Left ventricle myocardium superior (tissue), 1 donor: ENCODE measurements around the gene DPYSL4. TPM values are rescaled to one million over a fixed set of nuclear protein-coding genes. Genes with fewer than 3 reads are reported as not detected.

Experiments used
- ATAC-seq: fragments of 200-7000 bp; cut with Tn5 transposase; one replicate; pipeline ENCODE4 v1.9.1; 2020; ENCODE audit warnings: mild to moderate bottlenecking, moderate library complexity
- DNase-seq: peaks from one replicate; pipeline ENCODE4 v3.0.0-alpha.2; 2020
- intact Hi-C: fragments of 100-400 bp; cut with micrococcal nuclease; formaldehyde crosslinking; loops from one replicate; pipeline ENCODE4 v1.11.0; 2022
- total RNA-seq: library from RNA; stranded (reverse); fragmentation: NEBNext Ultra II Directional; extraction: Animal tissue kit (Norgen Biotek cat#: 25700); gene quantifications from one replicate; pipeline ENCODE4 v1.2.1, GENCODE V29; 2021
- donor health status: DM: no; HTN: yes; CAD: no; lungs with severe emphysema.

DPYSL4 gene
- total RNA-seq, 1 donor from 2014 or later, result 45.2 TPM

GRCh38 chr10:132187430-132188138, 836 bp downstream of the DPYSL4 start:
- ATAC-seq (peak; percentile 19), DNase-seq (no peak)
- intact Hi-C loops, result no loop called here

GRCh38 chr10:132188331-132188730, 1.6 kb downstream of the DPYSL4 start:
- DNase-seq, result no peak
- intact Hi-C loops, result no loop called here
- no peak for ATAC-seq

- no peak for DNase-seq
- ATAC-seq, result no peak
- intact Hi-C loops, result no loop called here
Measured at GRCh38 chr10:132189016-132189415, 2.3 kb downstream of the DPYSL4 start.

- no peak for ATAC-seq
- DNase-seq, result peak; percentile 22
- intact Hi-C loops, result no loop called here
Measured at GRCh38 chr10:132189810-132190422, 3.2 kb downstream of the DPYSL4 start.

GRCh38 chr10:132192076-132192975, 5.6 kb downstream of the DPYSL4 start:
- DNase-seq (peak; percentile 19), ATAC-seq (no peak)
- intact Hi-C loops, result no loop called here

GRCh38 chr10:132192991-132193665, 6.4 kb downstream of the DPYSL4 start:
- peak; percentile 82 for ATAC-seq
- intact Hi-C loops, result no loop called here
- DNase-seq, result peak; percentile 87

GRCh38 chr10:132193907-132194552, 7.3 kb downstream of the DPYSL4 start:
- intact Hi-C loops, result no loop called here
- DNase-seq, result peak; percentile 71
- ATAC-seq, result peak; percentile 66

- no peak for ATAC-seq
- peak; percentile 18 for DNase-seq
- intact Hi-C loops, result no loop called here
Measured at GRCh38 chr10:132194726-132195125, 8.0 kb downstream of the DPYSL4 start.

- ATAC-seq (no peak), DNase-seq (peak; percentile 19)
- intact Hi-C loops, result no loop called here
Measured at GRCh38 chr10:132195366-132196075, 8.8 kb downstream of the DPYSL4 start.

GRCh38 chr10:132196178-132197113, 9.7 kb downstream of the DPYSL4 start:
- no peak for ATAC-seq
- intact Hi-C loops, result no loop called here
- peak; percentile 26 for DNase-seq

GRCh38 chr10:132197271-132198067, 10.7 kb downstream of the DPYSL4 start:
- DNase-seq (peak; percentile 21), ATAC-seq (no peak)
- intact Hi-C loops, result no loop called here

GRCh38 chr10:132198068-132198370, 11.3 kb downstream of the DPYSL4 start:
- intact Hi-C loops, result no loop called here
- DNase-seq (no peak), ATAC-seq (no peak)

GRCh38 chr10:132198381-132199181, 11.8 kb downstream of the DPYSL4 start:
- DNase-seq, result peak; percentile 22
- intact Hi-C loops, result no loop called here
- ATAC-seq, result no peak

- ATAC-seq, result no peak
- intact Hi-C loops, result no loop called here
- DNase-seq, result peak; percentile 10
Measured at GRCh38 chr10:132199268-132199853, 12.6 kb downstream of the DPYSL4 start.

- intact Hi-C loops, result no loop called here
- no peak for ATAC-seq
- DNase-seq, result peak; percentile 9
Measured at GRCh38 chr10:132199854-132200311, 13.1 kb downstream of the DPYSL4 start.
